ENCODE results near the gene JMY.
"Not testable (repeated sequence)": the region's sequence is repeated elsewhere in the genome, so short reads cannot be mapped to it uniquely, and the experiment has no call there.

The JMY gene

GRCh38 chr5:79236970-79237739 lies 1.2 kb downstream of the JMY start:
- peak overlapping the region; percentile 79 for H3K27ac ChIP-seq
- TF ChIP-seq, protein P1, sequence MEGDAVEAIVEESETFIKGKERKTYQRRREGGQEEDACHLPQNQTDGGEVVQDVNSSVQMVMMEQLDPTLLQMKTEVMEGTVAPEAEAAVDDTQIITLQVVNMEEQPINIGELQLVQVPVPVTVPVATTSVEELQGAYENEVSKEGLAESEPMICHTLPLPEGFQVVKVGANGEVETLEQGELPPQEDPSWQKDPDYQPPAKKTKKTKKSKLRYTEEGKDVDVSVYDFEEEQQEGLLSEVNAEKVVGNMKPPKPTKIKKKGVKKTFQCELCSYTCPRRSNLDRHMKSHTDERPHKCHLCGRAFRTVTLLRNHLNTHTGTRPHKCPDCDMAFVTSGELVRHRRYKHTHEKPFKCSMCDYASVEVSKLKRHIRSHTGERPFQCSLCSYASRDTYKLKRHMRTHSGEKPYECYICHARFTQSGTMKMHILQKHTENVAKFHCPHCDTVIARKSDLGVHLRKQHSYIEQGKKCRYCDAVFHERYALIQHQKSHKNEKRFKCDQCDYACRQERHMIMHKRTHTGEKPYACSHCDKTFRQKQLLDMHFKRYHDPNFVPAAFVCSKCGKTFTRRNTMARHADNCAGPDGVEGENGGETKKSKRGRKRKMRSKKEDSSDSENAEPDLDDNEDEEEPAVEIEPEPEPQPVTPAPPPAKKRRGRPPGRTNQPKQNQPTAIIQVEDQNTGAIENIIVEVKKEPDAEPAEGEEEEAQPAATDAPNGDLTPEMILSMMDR (conservative IDR thresholded peaks at IDR 0.05): no peak
- peak; percentile 35 for TF ChIP-seq ZFX (IDR thresholded peaks at IDR 0.05)

GRCh38 chr5:79237740-79238560 lies 2.0 kb downstream of the JMY start:
- no peak for TF ChIP-seq ZFX (IDR thresholded peaks at IDR 0.05)
- TF ChIP-seq, protein P1 (conservative IDR thresholded peaks at IDR 0.05): no peak

DNA sequence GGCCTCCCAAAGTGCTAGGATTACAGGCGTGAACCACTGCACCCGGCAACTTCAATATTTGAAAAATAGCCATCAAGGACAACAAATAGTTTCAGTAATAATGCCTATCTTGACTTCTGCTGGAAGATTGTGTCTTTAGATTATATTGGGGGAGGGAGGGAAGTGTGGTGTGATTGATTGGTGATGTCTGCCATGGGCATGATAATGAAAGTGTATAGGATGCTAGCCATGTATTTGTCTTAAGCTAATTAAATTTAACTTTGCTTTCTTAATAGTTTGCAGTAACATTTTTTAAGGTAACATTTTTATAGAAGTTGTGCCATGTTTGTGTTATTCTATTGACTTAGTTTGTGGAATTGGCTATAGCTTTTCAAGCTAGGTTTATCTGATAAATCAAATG lies 4.6 kb downstream of the JMY start:
- H3K27ac ChIP-seq: peak overlapping the region; percentile 69
- TF ChIP-seq, protein P1 (conservative IDR thresholded peaks at IDR 0.05): no peak
- no peak for TF ChIP-seq ZFX (IDR thresholded peaks at IDR 0.05)

More at GRCh38 chr5:79237740-79238560, 2.0 kb downstream of the JMY start:
- H3K27ac ChIP-seq: peak overlapping the region; percentile 79

GRCh38 chr5:79241535-79241979 lies 5.6 kb downstream of the JMY start:
- no peak for TF ChIP-seq ZFX (IDR thresholded peaks at IDR 0.05)
- TF ChIP-seq, protein P1 (conservative IDR thresholded peaks at IDR 0.05): no peak
- no peak overlapping the region for H3K27ac ChIP-seq

GRCh38 chr5:79242242-79243039 lies 6.5 kb downstream of the JMY start:
- H3K27ac ChIP-seq: no peak overlapping the region
- TF ChIP-seq ZFX (IDR thresholded peaks at IDR 0.05): no peak
- TF ChIP-seq, protein P1 (conservative IDR thresholded peaks at IDR 0.05): no peak

- no peak for TF ChIP-seq ZFX (IDR thresholded peaks at IDR 0.05)
- TF ChIP-seq, protein P1 (conservative IDR thresholded peaks at IDR 0.05): no peak
- no peak overlapping the region for H3K27ac ChIP-seq
These were observed 7.3 kb downstream of the JMY start for GRCh38 chr5:79243224-79243623.

DNA sequence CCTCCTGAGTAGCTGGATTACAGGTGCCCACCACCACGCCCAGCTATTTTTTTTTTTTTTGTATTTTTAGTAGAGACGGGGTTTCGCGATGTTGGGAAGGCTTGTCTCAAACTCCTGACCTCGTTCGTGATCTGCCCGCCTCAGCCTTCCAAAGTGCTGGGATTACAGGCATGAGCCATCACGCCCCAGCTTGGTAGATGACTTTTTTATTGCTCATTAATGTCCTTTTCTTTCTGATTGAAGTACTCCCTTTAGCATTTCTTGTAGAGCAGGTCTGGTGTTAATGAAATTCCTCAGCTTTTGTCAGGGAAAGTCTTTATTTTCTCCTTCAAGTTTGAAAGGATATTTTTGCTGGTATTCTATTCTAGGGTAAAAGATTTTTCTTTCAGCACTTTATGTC lies 18.1 kb downstream of the JMY start:
- H3K27ac ChIP-seq: not testable (repeated sequence)
